Activated CD4-positive, alpha-beta memory T cell treated with anti-CD3 and anti-CD28 coated beads for 36 hours (primary cell): ENCODE data around the gene PCSK6. TPM values are rescaled to one million over a fixed set of nuclear protein-coding genes. Genes with fewer than 3 reads are reported as not detected.
A peak's percentile ranks its signal among the peaks of the same experiment; 100 is the strongest.

Experiments
- CTCF ChIA-PET: fragments of 350-600 bp; sonication (Branson Sonifier 250); formaldehyde crosslinking; loops from one replicate; lab custom pipeline; 2021; ENCODE audit warnings: antibody characterized with exemption, inconsistent platforms; lab: Charles Lee
- POLR2A ChIA-PET: fragments of 350-600 bp; sonication (Branson Sonifier 250); formaldehyde crosslinking; loops from one replicate; lab custom pipeline; 2021; ENCODE audit warnings: antibody characterized with exemption; lab: Charles Lee
- DNase-seq: peaks from one replicate; pipeline ENCODE4 v3.0.0-alpha.2; 2020
- H3K27ac Mint-ChIP-seq: one replicate; pipeline ENCODE4 v1.8.0; 2021; ENCODE audit warnings: mixed read lengths
- H3K27me3 Mint-ChIP-seq: one replicate; pipeline ENCODE4 v1.8.0; 2021; ENCODE audit warnings: mixed read lengths
- H3K36me3 Mint-ChIP-seq: one replicate; pipeline ENCODE4 v1.8.0; 2021; ENCODE audit warnings: mixed read lengths
- H3K4me1 Mint-ChIP-seq: one replicate; pipeline ENCODE4 v1.8.0; 2021; ENCODE audit warnings: low read depth, mixed read lengths
- H3K4me3 Mint-ChIP-seq: one replicate; pipeline ENCODE4 v1.8.0; 2021; ENCODE audit warnings: mild to moderate bottlenecking, mixed read lengths
- H3K9me3 Mint-ChIP-seq: one replicate; pipeline ENCODE4 v1.8.0; 2021; ENCODE audit warnings: mixed read lengths
- intact Hi-C: fragments of 100-400 bp; cut with micrococcal nuclease; formaldehyde crosslinking; loops from one replicate; pipeline ENCODE4 v1.15.1; 2023
- total RNA-seq, 2 experiments: library from RNA; stranded (reverse); gene quantifications; one replicate each; pipeline ENCODE4 v1.2.3, GENCODE V29; 2021

The PCSK6 gene
- total RNA-seq, 2 experiments from 2014 or later: 0.24 to 0.58 TPM

DNA sequence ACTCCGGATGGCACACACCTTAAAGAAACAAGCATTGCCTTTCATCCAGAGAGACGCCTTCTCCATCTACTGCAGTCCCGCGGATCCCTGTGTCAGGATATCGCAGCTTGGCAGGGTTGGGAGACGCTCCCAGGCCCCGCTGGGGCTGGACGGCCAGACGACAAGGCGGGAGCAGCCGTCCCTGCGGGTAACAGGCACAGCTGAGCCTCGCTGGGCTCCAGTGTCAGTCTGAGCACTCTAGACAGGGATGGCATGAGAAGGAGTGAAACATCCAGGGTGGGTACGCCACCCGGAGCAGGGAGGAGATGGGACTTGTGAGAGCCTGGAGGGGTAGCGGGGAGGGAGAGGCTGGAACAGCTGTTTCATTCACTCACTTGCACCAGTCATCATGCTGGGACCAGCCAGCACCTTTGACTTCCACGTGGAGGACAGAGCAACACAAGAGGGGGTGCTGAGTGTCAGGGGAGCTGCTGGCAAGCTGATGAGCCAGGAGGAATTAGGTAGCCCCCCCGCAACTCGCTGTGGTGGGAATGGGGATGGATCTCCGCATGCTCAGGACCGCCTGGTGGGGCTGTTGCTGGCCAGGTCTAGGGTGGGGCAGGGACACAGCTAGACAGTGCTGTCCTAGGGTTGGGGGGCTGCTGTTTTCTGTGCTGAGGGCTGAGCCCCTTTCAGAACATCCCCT, 162.9 kb downstream of the PCSK6 start:
- Mint-ChIP-seq H3K27ac (no peak overlapping the region), H3K9me3 (no peaks in the 10 kb centered on the region), H3K4me1 (no peaks in the 10 kb centered on the region), H3K4me3 (no peak overlapping the region), H3K36me3 (no peaks in the 10 kb centered on the region), H3K27me3 (peaks cover 7% of the 10 kb centered on the region)
- CTCF ChIA-PET: interaction anchor here (0.8 kb wide), 1 partner anchor 320 kb away, joined by 3 read pairs; no protein-coding TSS in a partner anchor
- DNase-seq: no peak
- POLR2A ChIA-PET: interaction anchor here (0.9 kb wide), 1 partner anchor 39 kb away, joined by 4 read pairs; no protein-coding TSS in a partner anchor
- intact Hi-C loops: no loop called here

DNA sequence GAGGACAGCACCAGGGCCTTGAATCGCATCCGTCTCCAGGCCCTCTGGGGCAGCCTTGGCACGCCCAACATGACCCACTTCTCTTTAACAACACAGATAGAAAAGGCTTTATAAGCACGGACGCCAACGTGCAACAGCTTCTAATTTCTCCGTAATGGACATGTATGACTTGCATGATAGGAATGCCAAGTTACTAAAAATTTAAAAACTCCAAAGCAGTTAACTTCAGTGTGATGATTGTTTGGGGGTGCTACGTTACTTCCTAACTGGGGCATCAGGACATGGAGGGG, 163.5 kb downstream of the PCSK6 start:
- H3K36me3 Mint-ChIP-seq: no peaks in the 10 kb centered on the region
- intact Hi-C loops: no loop called here
- no peaks in the 10 kb centered on the region for H3K9me3 Mint-ChIP-seq
- ChIA-PET CTCF (no interaction called here), POLR2A (interaction anchor here (0.9 kb wide), 1 partner anchor 38 kb away, joined by 4 read pairs; no protein-coding TSS in a partner anchor)
- peaks cover 7% of the 10 kb centered on the region for H3K27me3 Mint-ChIP-seq
- H3K4me1 Mint-ChIP-seq: peaks cover 3% of the 10 kb centered on the region
- no peak for DNase-seq
- H3K27ac Mint-ChIP-seq: no peak overlapping the region
- no peak overlapping the region for H3K4me3 Mint-ChIP-seq

DNA sequence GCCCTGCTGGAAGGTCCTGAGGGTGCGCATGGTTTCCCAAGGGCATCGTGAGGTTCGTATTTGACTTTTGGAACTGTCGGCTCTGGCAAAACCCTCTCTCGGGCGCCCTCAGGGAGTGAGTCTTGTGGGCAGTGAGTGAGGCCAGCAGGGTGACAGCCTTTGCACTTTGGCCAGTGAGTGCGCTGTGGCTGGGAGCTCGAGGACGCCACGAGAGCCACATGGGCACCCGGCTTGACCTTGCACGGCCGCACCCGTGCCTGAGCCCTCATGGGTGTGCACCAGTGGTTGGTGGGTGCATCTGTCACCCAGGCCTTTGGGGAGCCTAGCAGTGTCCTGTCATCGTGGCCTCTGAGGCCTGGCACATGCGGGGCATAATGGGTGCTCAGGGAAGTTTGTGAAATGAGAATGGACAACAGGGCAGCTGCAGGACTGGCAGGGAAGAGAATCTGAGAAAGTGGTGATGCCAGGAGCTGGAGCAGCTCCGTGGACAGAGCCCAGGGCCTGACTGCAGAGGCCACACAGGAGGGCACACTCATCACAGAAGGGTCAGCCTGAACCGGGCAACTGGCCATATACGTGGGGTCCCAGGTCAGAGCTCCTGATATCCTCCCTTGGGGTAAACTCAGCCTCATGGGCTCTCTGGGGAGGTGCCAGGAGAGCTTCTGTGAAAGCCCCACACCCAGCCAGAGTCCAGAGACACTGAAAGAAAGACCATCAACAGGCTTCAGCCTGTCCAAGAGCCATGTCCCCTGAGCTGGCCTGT, 164.1 kb downstream of the PCSK6 start:
- intact Hi-C loops: no loop called here
- Mint-ChIP-seq H3K27me3 (peaks cover 7% of the 10 kb centered on the region), H3K4me3 (no peak overlapping the region), H3K36me3 (no peaks in the 10 kb centered on the region), H3K27ac (no peak overlapping the region), H3K4me1 (peaks cover 7% of the 10 kb centered on the region), H3K9me3 (no peaks in the 10 kb centered on the region)
- no peak for DNase-seq
- POLR2A ChIA-PET: no interaction called here
- CTCF ChIA-PET: no interaction called here

DNA sequence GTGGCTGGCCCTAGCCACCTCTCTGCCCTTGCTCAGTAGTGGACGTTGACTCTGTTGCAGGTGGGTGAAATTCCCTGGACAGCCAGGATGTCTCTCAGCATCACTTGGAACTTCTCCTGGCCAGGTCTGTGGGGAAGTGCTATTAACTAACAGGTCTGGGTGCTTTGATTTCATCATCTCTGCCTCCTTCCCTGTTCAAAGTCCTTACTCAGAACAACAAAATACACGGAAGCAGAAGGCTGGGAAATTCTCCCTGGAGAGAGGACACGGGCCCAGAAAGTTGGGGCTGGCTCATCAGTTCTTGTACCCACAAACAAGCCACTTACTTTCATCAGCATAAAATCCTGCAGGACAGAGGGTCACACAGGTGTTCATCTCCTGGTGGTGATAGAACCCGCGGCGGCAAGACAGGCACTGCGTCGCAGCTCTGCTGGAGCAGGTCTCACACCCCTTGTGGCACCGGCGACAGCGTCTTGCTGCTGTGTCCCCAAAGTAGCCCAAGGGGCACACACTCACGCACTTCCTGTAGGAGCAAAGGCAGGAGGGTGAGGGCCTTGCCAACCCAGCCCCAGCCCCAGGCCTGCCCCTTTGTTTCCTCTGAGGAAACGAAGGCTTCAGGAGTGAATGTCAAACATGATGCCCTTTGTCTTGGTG, 164.9 kb downstream of the PCSK6 start:
- ChIA-PET CTCF (no interaction called here), POLR2A (no interaction called here)
- H3K4me1 Mint-ChIP-seq: peaks cover 11% of the 10 kb centered on the region
- no peak overlapping the region for H3K27ac Mint-ChIP-seq
- no peaks in the 10 kb centered on the region for H3K36me3 Mint-ChIP-seq
- intact Hi-C loops: no loop called here
- H3K9me3 Mint-ChIP-seq: no peaks in the 10 kb centered on the region
- DNase-seq: no peak
- peaks cover 7% of the 10 kb centered on the region for H3K27me3 Mint-ChIP-seq
- no peak overlapping the region for H3K4me3 Mint-ChIP-seq

DNA sequence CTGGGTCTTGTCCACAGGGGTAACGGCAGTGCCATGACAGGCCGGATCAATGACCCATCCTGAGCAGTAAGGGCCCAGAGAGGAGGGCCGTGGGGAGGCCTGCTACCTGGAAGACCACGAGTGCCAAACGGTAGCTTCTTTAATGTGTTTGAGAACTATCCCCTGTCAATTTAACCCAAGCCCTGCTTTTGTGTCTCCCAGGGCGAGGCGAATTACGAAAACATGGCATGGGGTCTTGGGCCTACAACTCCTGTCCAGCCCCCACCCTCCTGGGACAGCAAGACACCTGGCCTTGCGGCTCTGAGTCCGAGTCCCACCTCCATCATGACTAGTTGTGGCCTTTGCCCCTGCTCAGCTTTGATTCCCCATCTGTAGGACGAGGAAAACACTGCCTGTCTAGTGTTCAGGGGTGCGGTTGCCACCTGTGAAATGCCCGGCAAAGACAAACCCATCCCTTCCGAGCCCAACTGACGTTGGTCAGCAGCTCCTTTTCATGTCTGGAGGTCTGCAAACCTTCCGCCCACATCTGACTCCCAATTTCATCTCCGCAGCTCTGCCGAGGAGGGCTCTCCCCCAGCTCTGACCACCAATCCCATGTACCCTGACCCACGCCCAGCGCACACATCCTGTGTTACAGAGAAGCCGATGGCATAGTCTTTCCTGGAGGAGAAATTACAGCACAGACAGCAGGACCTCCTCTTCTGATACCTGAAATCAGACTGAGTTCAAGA, 165.5 kb downstream of the PCSK6 start:
- H3K4me1 Mint-ChIP-seq: peaks cover 11% of the 10 kb centered on the region
- H3K4me3 Mint-ChIP-seq: no peak overlapping the region
- POLR2A ChIA-PET: no interaction called here
- intact Hi-C loops: no loop called here
- no peak for DNase-seq
- H3K27ac Mint-ChIP-seq: no peak overlapping the region
- CTCF ChIA-PET: no interaction called here
- no peaks in the 10 kb centered on the region for H3K9me3 Mint-ChIP-seq
- no peaks in the 10 kb centered on the region for H3K36me3 Mint-ChIP-seq
- H3K27me3 Mint-ChIP-seq: peaks cover 7% of the 10 kb centered on the region

DNA sequence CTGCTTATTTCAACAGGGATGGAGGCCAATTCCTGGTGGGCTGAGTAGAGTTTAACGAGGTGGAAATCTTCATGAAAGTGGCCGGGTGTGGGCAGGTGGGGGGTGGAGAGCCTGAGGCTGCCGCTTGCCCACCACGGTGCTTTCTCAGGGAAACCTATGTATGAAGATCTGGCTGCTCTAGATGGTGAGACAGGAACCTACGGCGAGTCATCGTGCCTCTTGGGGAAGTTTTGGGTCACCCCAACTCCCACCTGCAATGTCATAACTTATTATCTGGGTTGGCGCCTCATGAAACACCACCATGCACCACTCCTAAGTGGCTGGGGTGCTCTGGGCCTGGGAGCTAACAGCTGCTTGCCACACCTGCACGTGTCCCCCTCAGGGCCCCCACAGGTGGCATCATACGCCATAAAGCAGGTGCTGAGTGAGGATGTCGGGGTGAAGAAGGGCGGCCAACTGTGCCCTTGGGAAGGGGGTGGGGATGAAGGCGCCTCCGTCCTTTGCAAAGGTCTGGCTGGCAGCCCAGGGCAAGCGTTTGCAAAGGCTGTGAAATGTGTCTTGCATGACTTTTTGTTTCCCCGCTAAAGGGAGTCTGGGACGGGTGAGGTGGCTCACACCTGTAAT, 166.5 kb downstream of the PCSK6 start:
- Mint-ChIP-seq H3K4me3 (no peak overlapping the region), H3K27me3 (peaks cover 7% of the 10 kb centered on the region), H3K9me3 (no peaks in the 10 kb centered on the region), H3K27ac (no peak overlapping the region), H3K36me3 (no peaks in the 10 kb centered on the region), H3K4me1 (peaks cover 11% of the 10 kb centered on the region)
- intact Hi-C loops: no loop called here
- no peak for DNase-seq
- ChIA-PET CTCF (no interaction called here), POLR2A (no interaction called here)

DNA sequence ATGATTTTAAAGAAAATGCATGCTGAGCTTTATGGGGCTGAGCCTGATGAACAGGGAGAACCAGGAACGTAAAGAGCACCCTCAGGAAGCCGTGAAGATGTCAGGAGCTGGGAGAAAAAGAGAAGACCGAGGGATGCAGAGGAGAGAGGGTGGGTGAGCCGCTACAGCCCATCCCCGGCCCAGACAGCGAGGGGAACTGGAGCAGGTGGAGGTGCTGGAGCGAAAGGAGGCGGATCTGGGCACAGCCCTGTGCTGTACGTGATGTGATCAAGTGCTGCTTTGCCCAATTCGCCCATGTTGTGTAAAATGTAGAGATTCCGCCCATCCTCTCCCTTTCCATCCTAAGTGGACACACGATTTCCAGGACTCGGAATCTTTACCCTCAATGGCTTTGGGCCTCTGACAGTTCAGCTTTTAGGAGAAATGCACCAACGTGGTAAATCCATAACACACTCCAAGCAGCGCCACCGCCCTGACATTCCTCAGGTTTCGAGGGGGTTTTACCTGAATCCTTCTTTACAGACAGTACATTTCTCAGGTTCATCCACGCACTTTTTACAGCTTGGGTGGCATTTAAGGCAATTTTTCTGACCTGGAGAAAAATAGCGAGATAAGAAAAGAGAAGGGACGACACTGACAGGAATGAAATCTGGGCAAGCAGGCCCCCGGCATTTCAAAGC, 167.4 kb downstream of the PCSK6 start:
- intact Hi-C loops: no loop called here
- Mint-ChIP-seq H3K36me3 (no peaks in the 10 kb centered on the region), H3K9me3 (no peaks in the 10 kb centered on the region), H3K27me3 (peaks cover 7% of the 10 kb centered on the region), H3K4me3 (no peak overlapping the region), H3K4me1 (peaks cover 11% of the 10 kb centered on the region), H3K27ac (no peak overlapping the region)
- DNase-seq: no peak
- CTCF ChIA-PET: interaction anchor here (2.6 to 3.4 kb wide), 2 partner anchors 24 to 320 kb away, joined by 12 to 32 read pairs; no protein-coding TSS in a partner anchor
- POLR2A ChIA-PET: no interaction called here

DNA sequence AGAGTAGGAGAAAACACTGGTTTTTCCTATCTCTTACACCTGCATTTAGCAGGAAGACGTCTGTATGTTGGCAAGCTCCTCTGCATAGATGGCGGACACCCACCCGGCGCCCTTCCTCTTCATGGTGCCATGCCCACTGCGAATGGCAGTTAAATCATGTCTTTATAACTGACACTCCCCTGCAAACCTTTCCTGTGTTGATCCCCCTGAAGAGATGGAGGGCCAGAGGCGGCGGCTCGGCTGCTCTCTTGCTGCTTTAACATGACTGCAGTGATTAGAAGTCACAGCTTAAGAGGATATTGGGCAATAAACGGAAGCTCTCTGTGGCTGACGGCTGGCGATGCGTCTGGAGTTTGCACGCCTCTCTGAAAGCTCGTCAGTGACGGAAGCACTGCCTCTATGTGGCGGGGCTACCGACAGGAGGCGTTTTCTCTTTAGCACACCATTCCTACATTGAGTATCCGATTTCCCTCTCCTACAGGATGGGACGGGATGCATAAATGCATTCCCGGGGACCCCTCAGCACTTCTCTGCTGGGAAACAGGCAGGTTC, 168.9 kb downstream of the PCSK6 start:
- intact Hi-C loops: no loop called here
- H3K27me3 Mint-ChIP-seq: no peaks in the 10 kb centered on the region
- peaks cover 11% of the 10 kb centered on the region for H3K4me1 Mint-ChIP-seq
- peak overlapping the region; percentile 59 for H3K27ac Mint-ChIP-seq
- no peaks in the 10 kb centered on the region for H3K36me3 Mint-ChIP-seq
- H3K9me3 Mint-ChIP-seq: no peaks in the 10 kb centered on the region
- ChIA-PET POLR2A (interaction anchor here (1.3 to 2.5 kb wide), 4 partner anchors 13 to 25 kb away, joined by 3 to 12 read pairs (median 5); partner anchors contain the start of gene SNRPA1), CTCF (interaction anchor here (0.8 to 3.6 kb wide), 12 partner anchors 8 to 321 kb away, joined by 3 to 32 read pairs (median 6); partner anchors contain the start of gene SNRPA1)
- DNase-seq: peak; percentile 81
- H3K4me3 Mint-ChIP-seq: peak overlapping the region; percentile 64

DNA sequence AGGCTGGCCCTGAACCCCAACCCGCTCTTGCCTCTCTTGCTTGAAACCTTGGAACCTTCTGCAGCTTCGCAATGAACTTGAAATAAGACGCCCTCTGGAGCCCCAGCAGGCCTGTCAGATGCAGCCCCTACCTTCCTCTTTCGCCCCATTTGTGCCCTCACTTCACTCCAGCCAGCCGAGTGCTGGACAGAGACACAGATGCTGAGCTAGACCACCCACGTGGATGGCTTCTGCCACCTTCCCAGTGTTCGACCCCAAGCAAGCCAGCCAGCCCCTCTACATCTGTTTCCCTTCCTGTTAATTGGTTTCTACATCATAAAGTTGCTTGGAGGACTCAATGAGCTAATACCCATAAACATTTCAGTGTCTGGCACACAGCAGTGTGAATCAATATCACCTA, 170.7 kb downstream of the PCSK6 start:
- Mint-ChIP-seq H3K36me3 (no peaks in the 10 kb centered on the region), H3K27me3 (no peaks in the 10 kb centered on the region), H3K27ac (no peak overlapping the region), H3K4me3 (no peak overlapping the region), H3K4me1 (peaks cover 11% of the 10 kb centered on the region), H3K9me3 (no peaks in the 10 kb centered on the region)
- DNase-seq: no peak
- intact Hi-C loops: no loop called here
- ChIA-PET CTCF (interaction anchor here (0.9 to 3.6 kb wide), 5 partner anchors 14 to 323 kb away, joined by 4 to 32 read pairs (median 23); no protein-coding TSS in a partner anchor), POLR2A (interaction anchor here (2.5 kb wide), 1 partner anchor 24 kb away, joined by 12 read pairs; the partner anchor contains the start of gene SNRPA1)

DNA sequence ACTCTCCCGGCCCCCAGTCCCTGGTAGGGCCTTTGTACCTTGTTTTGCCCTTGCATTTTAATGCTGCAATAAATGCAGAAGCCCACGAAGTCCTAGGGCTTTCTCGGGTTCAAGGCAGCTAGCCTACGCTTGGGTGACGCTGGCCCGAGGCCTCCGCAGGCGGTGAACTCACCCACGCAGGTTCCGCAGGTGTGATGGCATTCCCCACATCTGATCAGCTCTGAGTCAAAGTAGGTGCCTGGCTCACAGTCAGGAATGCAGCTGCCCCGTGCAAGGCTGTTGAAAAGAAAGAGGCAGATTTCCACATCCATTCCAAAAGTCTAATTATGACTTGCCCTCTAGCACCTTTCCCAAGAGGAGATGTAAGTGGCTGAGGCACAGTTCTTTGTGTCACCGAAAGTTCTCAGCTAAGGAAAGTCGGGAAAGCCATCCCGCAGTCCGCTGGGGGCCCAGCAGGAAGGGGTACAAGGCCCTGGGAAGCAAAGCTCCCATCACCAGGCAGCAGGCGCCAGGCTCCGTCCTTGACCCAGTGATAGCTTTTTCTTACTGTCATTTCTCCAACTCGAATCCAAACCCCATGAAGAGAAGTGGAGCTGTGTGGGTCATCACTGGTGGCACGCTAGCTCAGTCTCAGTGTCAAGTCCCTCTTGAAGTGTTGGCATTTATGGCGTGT, 171.2 kb downstream of the PCSK6 start:
- ChIA-PET CTCF (interaction anchor here (3.6 kb wide), 1 partner anchor 16 kb away, joined by 25 read pairs; no protein-coding TSS in a partner anchor), POLR2A (no interaction called here)
- Mint-ChIP-seq H3K27me3 (no peaks in the 10 kb centered on the region), H3K4me1 (peaks cover 11% of the 10 kb centered on the region), H3K9me3 (no peaks in the 10 kb centered on the region), H3K36me3 (no peaks in the 10 kb centered on the region), H3K4me3 (no peak overlapping the region), H3K27ac (no peak overlapping the region)
- DNase-seq: no peak
- intact Hi-C loops: no loop called here
